Measurements from ENCODE around the gene PMCH.
"Not testable (repeated sequence)": the region's sequence is repeated elsewhere in the genome, so short reads cannot be mapped to it uniquely, and the experiment has no call there.

PMCH gene

GRCh38 chr12:102197789-102198188, at the start of gene PMCH:
TSS of gene PMCH (minus strand) at chr12:102197833. CDS start at chr12:102197770, 63 bp downstream.
- no peak for DNase-seq

DNA sequence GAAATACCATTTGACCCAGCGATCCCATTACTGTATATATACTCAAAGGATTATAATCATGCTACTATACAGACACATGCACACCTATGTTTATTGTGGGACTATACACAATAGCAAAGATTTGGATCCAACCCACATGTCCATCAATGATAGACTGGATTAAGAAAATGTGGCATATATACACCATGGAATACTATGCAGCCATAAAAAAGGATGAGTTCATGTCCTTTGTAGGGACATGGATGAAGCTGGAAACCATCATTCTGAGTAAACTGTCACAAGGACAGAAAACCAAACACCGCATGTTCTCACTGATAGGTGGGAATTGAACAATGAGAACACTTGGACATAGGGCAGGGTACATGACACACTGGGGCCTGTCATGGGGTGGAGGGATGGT, 43.2 kb upstream of the PMCH start:
- not testable (repeated sequence) for DNase-seq

- DNase-seq: no peak
Observed at GRCh38 chr12:102234599-102234998, 37.0 kb upstream of the PMCH start.

DNA sequence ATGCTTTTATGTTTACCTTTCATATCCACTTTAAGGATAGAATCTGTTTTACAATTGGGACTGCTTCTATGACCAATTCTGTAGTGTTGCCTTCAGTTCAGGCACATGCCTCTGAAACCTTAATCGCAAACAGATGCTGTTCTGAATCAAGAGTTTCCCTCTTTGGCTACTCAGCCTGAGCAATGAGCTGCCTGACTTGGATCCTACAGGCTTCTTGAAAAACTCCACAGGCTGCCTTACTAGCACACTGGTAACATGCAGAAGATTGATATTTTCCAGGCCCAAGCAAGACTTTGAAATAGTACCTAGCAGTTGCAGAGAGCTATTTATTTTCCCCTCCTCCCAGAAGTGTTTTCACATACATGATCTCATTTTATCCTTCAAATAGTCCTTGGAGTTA, 34.8 kb upstream of the PMCH start:
- no peak for DNase-seq

DNA sequence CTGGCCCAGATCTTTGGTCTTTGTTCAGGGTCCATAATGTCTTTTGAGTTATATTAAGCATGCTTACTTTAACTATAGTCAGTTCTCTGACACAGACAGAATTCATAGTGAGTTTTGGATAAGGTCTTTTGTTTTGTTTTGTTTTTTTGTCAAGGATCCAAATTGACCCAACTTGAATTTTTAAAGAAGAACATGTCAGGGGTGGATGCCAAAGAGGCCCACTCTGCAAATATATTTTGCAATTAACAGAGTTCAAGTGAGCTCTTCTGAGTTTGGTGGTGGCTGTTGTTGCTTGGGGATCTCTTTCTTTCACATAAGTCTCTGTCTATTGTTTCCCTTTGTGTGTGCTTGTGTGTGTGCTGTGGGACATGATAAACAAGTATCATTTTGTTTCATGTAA, 34.4 kb upstream of the PMCH start:
- DNase-seq: no peak

- DNase-seq: no peak
Observed at GRCh38 chr12:102227954-102228353, 30.3 kb upstream of the PMCH start.

- DNase-seq: no peak
Observed at GRCh38 chr12:102220736-102221135, 23.1 kb upstream of the PMCH start.

GRCh38 chr12:102215992-102216691, 18.5 kb upstream of the PMCH start:
- DNase-seq: no peak

DNA sequence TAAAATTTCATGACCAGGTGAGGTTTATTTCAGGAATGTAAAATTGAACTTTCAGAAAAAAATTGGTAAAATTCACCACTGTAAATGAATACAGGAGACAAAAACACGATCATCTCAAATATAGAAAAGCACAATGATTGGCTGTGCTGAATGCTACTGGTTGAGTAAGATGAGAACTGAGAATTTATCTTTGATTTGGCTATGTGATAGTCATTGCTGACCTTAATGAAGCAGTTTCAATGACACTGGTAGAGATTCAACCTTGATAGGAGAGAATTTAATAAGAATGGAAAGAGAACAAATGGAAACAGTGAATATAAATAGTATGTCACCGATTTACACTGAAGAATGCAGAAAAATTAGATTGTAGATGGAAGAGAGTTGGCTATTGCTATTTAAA, 6.4 kb upstream of the PMCH start:
- no peak for DNase-seq

DNA sequence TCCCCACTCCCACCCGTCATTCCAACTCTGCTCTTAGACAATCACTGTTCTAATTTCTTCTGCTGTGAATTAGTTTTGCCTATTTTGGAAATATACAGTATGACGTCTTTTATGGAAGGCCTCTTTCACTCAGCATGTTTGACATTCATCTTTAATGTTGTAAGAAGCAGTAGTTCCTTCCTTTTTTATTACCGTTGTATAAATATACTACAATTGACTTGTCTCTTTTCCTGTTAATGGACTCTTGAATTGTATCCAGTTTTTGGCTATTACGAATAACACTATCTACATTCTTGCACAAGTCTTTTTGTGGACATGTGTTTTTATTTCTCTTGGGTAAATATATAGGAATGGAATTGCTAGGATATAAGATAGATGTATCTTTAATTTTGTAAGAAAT, 4.9 kb upstream of the PMCH start:
- DNase-seq: no peak

DNA sequence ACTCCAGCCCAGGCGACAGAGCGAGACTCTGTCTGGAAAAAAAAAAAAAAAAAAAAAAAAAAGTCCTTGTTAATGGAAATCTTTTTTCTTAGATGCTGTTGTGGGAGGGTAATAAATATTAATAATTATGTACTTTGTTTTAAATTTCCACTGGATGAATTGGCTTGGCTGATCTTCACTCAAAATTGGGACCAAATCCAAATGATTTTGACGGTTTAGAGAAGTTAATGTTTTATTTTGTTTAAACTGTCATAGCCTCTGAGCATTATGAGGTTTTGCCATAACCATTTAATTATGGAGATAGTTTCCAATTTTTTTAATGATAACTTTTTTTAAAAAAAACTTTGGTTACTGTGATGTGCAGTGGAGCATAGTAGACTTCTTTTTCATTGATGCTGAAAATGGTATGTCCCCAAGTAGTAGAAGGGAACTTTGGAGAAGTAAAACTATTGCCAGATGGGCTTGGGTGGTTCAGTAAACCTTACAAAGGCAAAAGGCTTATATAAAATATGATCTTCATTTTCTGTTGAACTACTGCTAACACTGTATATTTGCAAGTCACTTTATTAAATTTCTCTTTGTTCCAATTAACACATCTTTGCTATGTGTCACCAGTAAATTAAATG, 3.9 kb upstream of the PMCH start:
- no peak for DNase-seq

- DNase-seq: no peak
Observed at GRCh38 chr12:102195826-102196225, 1.8 kb downstream of the PMCH start.

DNA sequence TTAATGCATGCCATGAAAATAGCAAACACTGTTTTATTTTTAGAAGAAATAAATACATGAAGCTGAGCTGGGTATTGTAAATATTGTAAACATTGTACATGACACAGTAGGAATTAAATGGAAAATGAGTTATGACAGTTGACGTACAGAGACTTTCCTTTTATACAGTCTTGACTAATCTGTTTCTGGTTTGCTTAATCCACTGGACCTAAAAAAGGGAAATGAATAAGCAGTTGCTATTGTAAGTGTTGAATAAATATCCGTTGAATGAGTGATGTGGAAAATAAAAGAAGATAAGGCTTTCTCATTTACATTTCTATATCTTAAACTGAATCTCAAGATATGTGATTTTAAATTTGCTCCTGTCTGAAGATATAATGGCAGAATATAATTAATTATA, 15.0 kb downstream of the PMCH start:
- DNase-seq: no peak

DNA sequence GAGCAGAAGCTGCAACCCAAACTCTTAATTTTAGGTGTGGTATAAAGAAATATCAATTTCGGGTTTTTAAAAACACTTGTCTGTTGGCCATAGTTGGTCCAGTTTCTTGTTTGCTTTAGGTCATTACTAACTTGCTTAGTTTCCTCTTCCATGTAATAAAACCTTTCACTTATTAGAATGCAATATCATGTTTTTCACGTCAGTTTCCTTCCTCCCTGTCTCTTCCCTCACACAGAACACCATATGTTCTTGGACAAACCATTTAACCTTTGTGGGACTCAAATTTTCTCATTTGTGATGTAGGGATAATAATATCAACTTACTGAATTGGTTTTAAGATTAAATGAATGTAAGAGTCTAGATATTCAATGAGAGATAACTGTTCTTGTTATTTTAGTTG, 22.9 kb downstream of the PMCH start:
- DNase-seq: no peak

DNA sequence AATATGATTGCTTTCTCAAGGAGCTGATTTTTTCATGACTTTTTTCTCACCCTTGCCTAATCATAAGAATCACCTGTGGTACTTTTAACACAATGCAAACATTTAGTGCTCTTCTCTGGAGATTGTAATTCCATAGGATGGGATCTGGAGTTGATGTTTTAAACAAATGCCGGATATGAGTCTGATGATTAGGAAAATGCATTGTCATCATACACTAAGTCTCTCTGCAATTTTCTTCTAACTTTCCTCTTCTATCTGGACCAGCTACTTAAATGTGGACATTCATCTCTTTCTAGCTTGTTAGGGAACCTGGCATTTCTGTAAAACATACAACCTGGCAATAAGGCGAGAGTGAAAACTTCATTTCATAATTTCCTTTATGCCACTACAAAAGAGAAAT, 23.5 kb downstream of the PMCH start:
- DNase-seq: no peak

DNA sequence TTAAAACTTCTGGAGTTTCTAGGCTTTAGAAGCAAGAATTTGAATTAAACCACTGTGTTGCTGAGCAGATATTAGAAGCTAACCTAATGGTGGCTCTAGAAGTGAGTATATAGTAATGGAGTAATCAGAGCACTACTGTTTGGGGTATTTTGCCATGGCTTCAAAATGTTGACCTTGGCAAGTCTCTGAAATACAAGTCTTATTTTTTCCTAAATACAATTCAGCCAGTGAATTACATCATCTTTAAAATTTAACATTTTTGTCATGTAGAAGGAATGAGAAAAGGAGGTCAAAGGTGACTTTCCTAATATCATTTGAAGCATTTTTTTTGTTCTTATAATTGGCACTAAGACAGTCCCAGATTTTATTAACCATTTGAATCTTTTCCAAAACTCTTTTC, 25.2 kb downstream of the PMCH start:
- no peak for DNase-seq

GRCh38 chr12:102171951-102172350, 25.7 kb downstream of the PMCH start:
- no peak for DNase-seq

- no peak for DNase-seq
Observed at GRCh38 chr12:102169922-102170621, 27.6 kb downstream of the PMCH start.

DNA sequence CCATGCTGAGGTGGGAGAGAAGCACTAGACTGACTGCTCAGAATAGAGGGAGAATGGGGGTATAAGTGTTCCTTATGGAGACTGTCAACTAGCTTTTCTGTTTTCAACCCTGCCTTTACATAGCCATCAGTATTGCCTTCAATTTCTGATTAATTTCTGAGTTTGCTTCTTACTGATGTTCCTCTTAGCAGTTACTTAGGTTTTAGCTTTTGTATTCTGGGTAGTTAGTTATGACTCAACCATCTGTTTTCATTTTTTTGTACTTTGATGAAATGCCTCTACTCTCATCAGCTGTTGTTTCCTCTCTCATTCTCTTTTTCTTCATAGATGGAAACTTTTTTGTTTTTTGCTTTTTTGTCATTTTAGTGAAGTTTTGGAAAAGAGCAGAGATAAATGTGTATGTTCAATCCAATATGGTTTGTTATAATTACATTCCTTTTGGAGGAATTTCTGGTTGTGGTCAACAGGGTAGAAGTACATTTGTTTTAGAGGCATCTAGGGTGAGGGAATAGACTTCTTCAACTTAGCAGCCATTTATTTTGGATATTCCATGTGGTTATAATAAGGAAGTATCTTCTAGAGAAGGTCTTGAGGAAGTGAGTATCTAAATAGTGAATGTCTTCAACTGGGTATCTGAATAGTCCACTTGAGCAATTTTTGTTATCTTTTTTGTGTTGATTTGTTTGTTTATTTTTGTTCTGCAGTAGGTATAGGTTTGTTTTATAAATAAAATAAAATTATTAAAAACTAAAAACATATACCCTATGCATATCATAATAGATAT, 29.6 kb downstream of the PMCH start:
- no peak for DNase-seq

DNA sequence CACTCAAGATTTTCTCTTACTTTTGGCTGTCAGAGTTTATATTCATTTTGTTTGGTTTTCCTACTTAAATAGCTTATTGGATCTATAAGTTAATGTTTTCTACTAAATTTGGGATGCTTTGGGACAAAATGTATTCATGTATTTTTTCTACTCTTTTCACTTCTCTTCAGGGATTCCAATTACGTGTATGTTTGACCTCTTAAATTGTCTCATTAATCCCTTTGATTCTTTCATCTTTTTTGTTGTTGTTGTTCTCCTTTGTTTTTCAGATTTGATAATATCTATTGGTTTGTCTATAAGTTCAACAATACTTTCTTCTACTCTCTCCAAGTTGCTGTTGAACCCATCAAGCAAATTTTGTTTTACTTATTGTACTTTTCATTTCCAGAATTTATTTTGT, 34.2 kb downstream of the PMCH start:
- DNase-seq: no peak

GRCh38 chr12:102155206-102155605, 42.4 kb downstream of the PMCH start:
- DNase-seq: not testable (repeated sequence)

DNA sequence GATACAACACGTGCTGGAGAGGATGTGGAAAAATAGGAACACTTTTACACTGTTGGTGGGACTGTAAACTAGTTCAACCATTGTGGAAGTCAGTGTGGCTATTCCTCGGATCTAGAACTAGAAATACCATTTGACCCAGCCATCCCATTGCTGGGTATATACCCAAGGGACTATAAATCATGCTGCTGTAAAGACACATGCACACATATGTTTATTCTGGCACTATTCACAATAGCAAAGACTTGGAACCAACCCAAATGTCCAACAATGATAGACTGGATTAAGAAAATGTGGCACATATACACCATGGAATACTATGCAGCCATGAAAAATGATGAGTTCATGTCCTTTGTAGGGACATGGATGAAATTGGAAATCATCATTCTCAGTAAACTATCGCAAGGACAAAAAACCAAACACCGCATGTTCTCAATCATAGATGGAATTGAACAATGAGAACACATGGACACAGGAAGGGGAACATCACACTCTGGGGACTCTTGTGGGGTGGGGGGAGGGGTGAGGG, 50.5 kb downstream of the PMCH start:
- DNase-seq: not testable (repeated sequence)
